Thoracic aorta (tissue), 2 donors: Measurements from ENCODE around the gene GEMIN5. TPM values are rescaled to one million over a fixed set of nuclear protein-coding genes. Genes with fewer than 3 reads are reported as not detected.

Experiments used
- ATAC-seq: fragments of 150-250 bp; one replicate; pipeline ENCODE4 v1.8.0; 2017; ENCODE audit warnings: low read depth; ENCODE audit not compliant: insufficient number of reproducible peaks, low FRiP score
- DNase-seq: peaks from one replicate; pipeline ENCODE4 v3.0.0-alpha.2; 2020; ENCODE audit warnings: low spot score
- H3K27ac ChIP-seq, 2 donors: fragments of 200-600 bp; sonication (generic); 1 replicate in 1 of 2; 2 replicates in 1 of 2; pipeline ENCODE4 v1.5.1; 2016; ENCODE audit warnings: mild to moderate bottlenecking in 2 of 2, moderate library complexity in 2 of 2
- H3K27me3 ChIP-seq: fragments of 200-600 bp; sonication (generic); replicated peaks from 2 replicates; pipeline ENCODE4 v1.6.0; 2016; ENCODE audit warnings: mild to moderate bottlenecking; ENCODE audit not compliant: insufficient read depth
- H3K36me3 ChIP-seq: fragments of 200-600 bp; sonication (generic); one replicate; pipeline ENCODE4 v1.5.1; 2016
- H3K4me1 ChIP-seq, 2 donors: fragments of 200-600 bp; sonication (generic); 1 replicate in 1 of 2; 2 replicates in 1 of 2; pipeline versions ENCODE4 v1.5.1 to v1.6.0; 2016; ENCODE audit warnings: low read depth in 2 of 2, mild to moderate bottlenecking in 1 of 2; ENCODE audit not compliant: control insufficient read depth in 1 of 2
- H3K4me3 ChIP-seq: fragments of 200-600 bp; sonication (generic); 2 replicates; pipeline ENCODE4 v1.5.1; 2016; ENCODE audit warnings: mild to moderate bottlenecking
- H3K9me3 ChIP-seq: fragments of 200-600 bp; sonication (generic); 2 replicates; pipeline ENCODE4 v1.5.1; 2016
- CTCF ChIP-seq: fragments of 200-600 bp; sonication (generic); IDR thresholded peaks from one replicate; pipeline ENCODE4 v1.5.1; 2019; ENCODE audit warnings: antibody characterized with exemption
- total RNA-seq, 2 donors: library from RNA; depleted of rRNA; stranded (reverse); fragments of >200 nt; gene quantifications; one replicate each; pipeline versions ENCODE4 v1.1.0 to v1.2.3, GENCODE V29; 2016

The GEMIN5 gene
- total RNA-seq, 2 donors from 2014 or later = 13.4 to 21.0 TPM

GRCh38 chr5:154972476-154973080 lies 34.6 kb upstream of the GEMIN5 start:
- DNase-seq (no peak), ATAC-seq (no peak)
- Histone ChIP-seq H3K27ac (no peak overlapping the region), H3K4me1 (no peaks in the 10 kb centered on the region), H3K4me3 (no peak overlapping the region), H3K27me3 (no peaks in the 10 kb centered on the region), H3K36me3 (no peaks in the 10 kb centered on the region), H3K9me3 (no peaks in the 10 kb centered on the region)
- TF ChIP-seq CTCF = peak; percentile 17

GRCh38 chr5:154971501-154971900 lies 33.5 kb upstream of the GEMIN5 start:
- Histone ChIP-seq H3K27me3 (no peaks in the 10 kb centered on the region), H3K9me3 (no peaks in the 10 kb centered on the region), H3K4me1 (no peaks in the 10 kb centered on the region), H3K4me3 (no peak overlapping the region), H3K27ac (no peak overlapping the region), H3K36me3 (peaks cover 5% of the 10 kb centered on the region)
- no peak for TF ChIP-seq CTCF
- no peak for DNase-seq
- ATAC-seq = no peak

GRCh38 chr5:154970759-154971158 lies 32.7 kb upstream of the GEMIN5 start:
- no peak for TF ChIP-seq CTCF
- no peak for DNase-seq
- Histone ChIP-seq H3K27me3 (no peaks in the 10 kb centered on the region), H3K27ac (no peak overlapping the region), H3K9me3 (no peaks in the 10 kb centered on the region), H3K4me1 (no peaks in the 10 kb centered on the region), H3K4me3 (no peak overlapping the region), H3K36me3 (peaks cover 5% of the 10 kb centered on the region)
- ATAC-seq = no peak

- peaks cover 5% of the 10 kb centered on the region for H3K36me3 ChIP-seq
- no peak for TF ChIP-seq CTCF
- H3K27ac ChIP-seq = no peak overlapping the region
- H3K9me3 ChIP-seq = no peaks in the 10 kb centered on the region
- no peak overlapping the region for H3K4me3 ChIP-seq
- ATAC-seq (no peak), DNase-seq (no peak)
- no peaks in the 10 kb centered on the region for H3K4me1 ChIP-seq
- no peaks in the 10 kb centered on the region for H3K27me3 ChIP-seq
Observed at GRCh38 chr5:154968953-154969352, 30.9 kb upstream of the GEMIN5 start.

GRCh38 chr5:154967421-154968024 lies 29.5 kb upstream of the GEMIN5 start:
- Histone ChIP-seq H3K27me3 (no peaks in the 10 kb centered on the region), H3K4me3 (no peak overlapping the region), H3K4me1 (no peaks in the 10 kb centered on the region), H3K9me3 (no peaks in the 10 kb centered on the region), H3K36me3 (peaks cover 6% of the 10 kb centered on the region), H3K27ac (no peak overlapping the region)
- DNase-seq (no peak), ATAC-seq (no peak)
- no peak for TF ChIP-seq CTCF
